Measurements from ENCODE around the gene CCDC127.

CCDC127 gene

GRCh38 chr5:192691-192969, 25.3 kb downstream of the CCDC127 start:
- Histone ChIP-seq H3K4me3 (replicated peaks; ENCODE audit: low read depth, low read length) (no peak overlapping the region), H3K36me3 (ENCODE audit: control insufficient read depth, insufficient read depth, low read length) (no peaks in the 10 kb centered on the region), H3K27me3 (replicated peaks; ENCODE audit: control insufficient read depth, insufficient read depth, low read length) (no peaks in the 10 kb centered on the region; the same call in 1 of the 2 replicates)
- no peak for TF ChIP-seq CTCF (IDR thresholded peaks at IDR 0.05; ENCODE audit: insufficient read depth, low read length, poor library complexity, severe bottlenecking)
- no peak for DNase-seq (ENCODE audit: extremely low read depth, insufficient read length)

- Histone ChIP-seq H3K27me3 (replicated peaks; ENCODE audit: control insufficient read depth, insufficient read depth, low read length) (no peaks in the 10 kb centered on the region; the same call in 1 of the 2 replicates), H3K36me3 (ENCODE audit: control insufficient read depth, insufficient read depth, low read length) (no peaks in the 10 kb centered on the region), H3K4me3 (replicated peaks; ENCODE audit: low read depth, low read length) (no peak overlapping the region)
- no peak for TF ChIP-seq CTCF (IDR thresholded peaks at IDR 0.05; ENCODE audit: insufficient read depth, low read length, poor library complexity, severe bottlenecking)
- no peak for DNase-seq (ENCODE audit: extremely low read depth, insufficient read length)
Observed at GRCh38 chr5:191949-192690, 25.8 kb downstream of the CCDC127 start.

- TF ChIP-seq CTCF (IDR thresholded peaks at IDR 0.05; ENCODE audit: insufficient read depth, low read length, poor library complexity, severe bottlenecking), result no peak
- Histone ChIP-seq H3K27me3 (replicated peaks; ENCODE audit: control insufficient read depth, insufficient read depth, low read length) (no peaks in the 10 kb centered on the region; the same call in 1 of the 2 replicates), H3K4me3 (replicated peaks; ENCODE audit: low read depth, low read length) (peak within 1 kb of the TSS; percentile 44), H3K36me3 (ENCODE audit: control insufficient read depth, insufficient read depth, low read length) (no peaks in the 10 kb centered on the region)
- peak; percentile 60 for DNase-seq (ENCODE audit: extremely low read depth, insufficient read length)
Observed at GRCh38 chr5:191036-191948, 26.7 kb downstream of the CCDC127 start, which contains the start of gene LRRC14B. Gene LRRC14B, plus strand, starts transcription at chr5:191495. Its CDS starts 44 bp downstream, at chr5:191539.

GRCh38 chr5:190366-191035, 27.5 kb downstream of the CCDC127 start:
- peak overlapping the region; percentile 25 for H3K4me3 ChIP-seq (replicated peaks; ENCODE audit: low read depth, low read length)
- TF ChIP-seq CTCF (IDR thresholded peaks at IDR 0.05; ENCODE audit: insufficient read depth, low read length, poor library complexity, severe bottlenecking), result no peak
- no peaks in the 10 kb centered on the region; the same call in 1 of the 2 replicates for H3K27me3 ChIP-seq (replicated peaks; ENCODE audit: control insufficient read depth, insufficient read depth, low read length)
- DNase-seq (ENCODE audit: extremely low read depth, insufficient read length), result no peak
- H3K36me3 ChIP-seq (ENCODE audit: control insufficient read depth, insufficient read depth, low read length), result no peaks in the 10 kb centered on the region

- Histone ChIP-seq H3K27me3 (replicated peaks; ENCODE audit: control insufficient read depth, insufficient read depth, low read length) (no peaks in the 10 kb centered on the region; the same call in 1 of the 2 replicates), H3K4me3 (replicated peaks; ENCODE audit: low read depth, low read length) (no peak overlapping the region), H3K36me3 (ENCODE audit: control insufficient read depth, insufficient read depth, low read length) (no peaks in the 10 kb centered on the region)
- no peak for TF ChIP-seq CTCF (IDR thresholded peaks at IDR 0.05; ENCODE audit: insufficient read depth, low read length, poor library complexity, severe bottlenecking)
- DNase-seq (ENCODE audit: extremely low read depth, insufficient read length), result no peak
Observed at GRCh38 chr5:189976-190365, 28.0 kb downstream of the CCDC127 start.

Data from GM06990 (cell line).